Measurements from ENCODE around the gene PYGB.

PYGB gene

DNA sequence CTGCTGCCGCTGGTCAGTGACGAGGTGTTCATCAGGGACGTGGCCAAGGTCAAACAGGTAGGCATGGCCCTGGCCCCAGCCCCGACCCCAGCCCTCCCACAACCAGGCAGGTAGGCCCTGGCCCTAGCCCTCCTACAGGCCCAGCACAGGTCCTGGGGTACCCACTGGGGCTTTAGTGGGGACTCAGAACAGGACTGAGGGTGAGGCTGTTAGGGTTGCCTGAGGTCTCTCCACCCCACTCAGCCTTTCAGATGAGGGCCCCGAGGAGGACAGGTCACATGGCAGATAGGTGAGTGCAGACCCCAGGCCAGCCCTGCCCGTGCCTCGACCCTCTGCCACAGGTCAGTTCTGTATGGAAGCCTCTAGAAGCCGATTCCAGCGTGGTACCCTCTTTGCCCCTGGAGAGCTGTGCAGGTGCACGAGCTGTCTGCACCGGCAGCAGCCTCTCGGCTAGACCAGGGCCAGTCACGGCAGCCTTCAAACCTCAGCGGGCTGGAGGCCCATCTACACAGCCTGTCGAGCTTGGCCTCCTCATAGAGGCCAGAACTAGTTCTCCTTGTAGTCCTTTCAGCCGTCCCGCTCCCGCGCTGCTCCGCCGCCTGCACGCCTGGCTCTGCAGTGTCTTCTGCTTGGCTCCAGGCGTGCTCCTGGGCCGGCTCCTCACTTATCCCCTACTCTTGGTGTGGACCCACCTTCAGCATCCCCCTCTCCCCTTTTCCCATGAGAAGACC, 35.5 kb downstream of the PYGB start:
- no peak for DNase-seq (ENCODE audit: low spot score)

GRCh38 chr20:25284131-25284601, 36.3 kb downstream of the PYGB start:
- DNase-seq (ENCODE audit: low spot score), result no peak

GRCh38 chr20:25285091-25285647, 37.3 kb downstream of the PYGB start:
- DNase-seq (ENCODE audit: low spot score), result no peak

DNA sequence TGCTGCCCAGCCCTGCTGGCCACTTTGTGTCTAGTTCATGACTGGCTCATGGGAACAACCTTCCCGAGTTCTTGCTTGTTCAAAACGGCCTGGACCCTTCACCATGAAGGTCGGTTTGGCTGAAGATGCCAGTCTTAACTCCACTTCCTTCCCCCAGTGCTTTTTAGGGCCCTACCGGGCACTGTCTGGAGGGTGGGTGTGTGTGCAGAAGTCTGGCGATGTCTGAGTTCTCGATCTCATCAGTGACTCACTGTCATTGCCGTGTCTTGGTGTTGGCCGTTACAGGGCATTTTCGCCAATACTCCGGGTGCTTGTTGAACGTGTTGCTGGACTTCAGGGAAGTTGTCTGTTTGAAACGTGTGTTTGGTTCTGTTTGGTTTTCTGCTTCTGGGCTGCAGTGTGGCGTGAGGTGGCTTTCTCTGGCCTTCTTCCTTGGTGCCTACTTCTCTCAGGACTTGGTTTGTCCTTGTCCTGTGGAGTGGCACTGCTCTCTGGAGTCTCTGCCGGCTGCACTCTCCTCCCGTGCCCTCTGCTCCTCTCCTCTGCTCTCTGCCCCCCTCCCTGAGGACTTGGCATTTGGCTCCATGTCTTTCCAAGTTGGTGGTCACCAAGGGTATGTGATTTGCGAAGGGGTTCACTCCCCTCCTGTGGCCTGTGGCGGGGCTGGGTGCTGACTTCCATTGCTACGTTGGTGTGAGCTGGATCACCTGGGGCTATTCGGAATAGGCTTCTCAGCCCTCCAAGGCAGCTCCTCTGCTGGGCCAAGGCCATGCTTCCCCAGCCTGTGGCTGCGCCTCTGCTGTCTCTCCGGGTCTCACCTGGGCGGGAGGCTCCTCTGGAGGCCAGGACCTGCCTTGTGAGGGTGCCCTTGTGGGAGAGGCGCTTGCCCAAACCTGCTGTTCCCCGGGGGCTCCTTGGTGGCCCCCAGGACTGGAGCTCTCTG, 38.2 kb downstream of the PYGB start:
- DNase-seq (ENCODE audit: low spot score), result no peak

DNA sequence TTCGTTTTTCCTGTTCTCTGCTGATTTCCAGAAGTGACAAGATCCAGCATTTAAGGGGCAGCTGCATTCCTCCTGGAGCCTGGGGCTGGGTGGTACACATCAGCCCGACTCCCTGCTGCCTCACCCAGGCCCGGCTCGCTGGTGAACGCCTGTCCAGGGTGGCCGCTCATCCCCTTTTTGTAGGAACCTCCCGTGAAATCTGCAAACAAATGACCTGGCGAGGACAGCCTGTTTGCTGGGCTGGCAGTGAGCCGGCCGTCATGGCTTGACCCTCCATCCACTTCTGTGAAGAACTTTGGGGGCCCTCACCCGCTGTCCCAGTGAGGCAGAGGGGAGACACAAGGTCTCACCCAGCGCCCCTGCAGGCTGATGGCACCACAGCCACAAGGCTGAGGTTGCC, 39.0 kb downstream of the PYGB start:
- no peak for DNase-seq (ENCODE audit: low spot score)

- DNase-seq (ENCODE audit: low spot score), result no peak
Observed at GRCh38 chr20:25287631-25288290, 39.9 kb downstream of the PYGB start.

DNA sequence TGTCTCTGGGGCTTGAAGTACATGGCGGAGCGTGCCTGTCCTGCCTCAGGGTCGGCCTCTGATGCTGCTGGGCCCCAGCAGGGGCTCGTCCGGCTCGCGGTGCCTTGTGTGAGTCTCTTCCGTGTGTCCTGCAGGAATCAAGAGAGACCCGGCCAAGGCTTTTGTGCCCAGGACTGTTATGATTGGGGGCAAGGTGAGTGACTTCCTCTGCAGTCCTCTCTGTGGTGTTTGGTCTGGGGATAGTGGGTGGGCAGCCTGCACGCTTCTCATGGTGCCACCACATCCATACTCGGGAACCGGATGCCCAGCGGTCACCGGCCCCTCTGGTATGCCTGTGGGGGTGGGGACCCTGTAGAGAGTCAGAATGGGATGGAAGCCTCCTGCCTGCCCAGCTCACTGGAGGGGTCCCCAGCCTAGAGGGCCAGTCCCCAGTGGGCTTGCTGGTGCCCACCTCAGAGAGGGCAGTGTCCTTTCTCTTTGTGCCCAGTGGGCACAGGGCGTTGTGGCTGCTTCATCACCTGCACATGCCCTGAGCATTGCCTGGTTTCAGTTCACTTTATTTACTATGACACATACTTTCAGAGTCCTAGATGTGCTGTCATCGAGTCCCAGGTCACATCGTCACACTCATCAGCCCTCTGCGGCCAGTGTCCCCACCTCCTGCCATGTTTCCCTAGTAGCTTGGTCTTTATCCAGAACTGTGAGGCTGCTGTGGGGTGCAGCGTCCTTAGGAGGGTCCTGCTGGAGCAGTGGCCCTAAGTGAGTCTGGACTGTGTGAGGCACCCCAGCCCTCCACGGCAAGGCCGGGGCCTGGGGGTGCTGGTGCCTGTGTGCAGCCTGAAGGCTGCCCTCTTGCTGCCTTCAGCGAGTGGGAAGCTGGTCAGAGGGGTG, 40.7 kb downstream of the PYGB start:
- no peak for DNase-seq (ENCODE audit: low spot score)

DNA sequence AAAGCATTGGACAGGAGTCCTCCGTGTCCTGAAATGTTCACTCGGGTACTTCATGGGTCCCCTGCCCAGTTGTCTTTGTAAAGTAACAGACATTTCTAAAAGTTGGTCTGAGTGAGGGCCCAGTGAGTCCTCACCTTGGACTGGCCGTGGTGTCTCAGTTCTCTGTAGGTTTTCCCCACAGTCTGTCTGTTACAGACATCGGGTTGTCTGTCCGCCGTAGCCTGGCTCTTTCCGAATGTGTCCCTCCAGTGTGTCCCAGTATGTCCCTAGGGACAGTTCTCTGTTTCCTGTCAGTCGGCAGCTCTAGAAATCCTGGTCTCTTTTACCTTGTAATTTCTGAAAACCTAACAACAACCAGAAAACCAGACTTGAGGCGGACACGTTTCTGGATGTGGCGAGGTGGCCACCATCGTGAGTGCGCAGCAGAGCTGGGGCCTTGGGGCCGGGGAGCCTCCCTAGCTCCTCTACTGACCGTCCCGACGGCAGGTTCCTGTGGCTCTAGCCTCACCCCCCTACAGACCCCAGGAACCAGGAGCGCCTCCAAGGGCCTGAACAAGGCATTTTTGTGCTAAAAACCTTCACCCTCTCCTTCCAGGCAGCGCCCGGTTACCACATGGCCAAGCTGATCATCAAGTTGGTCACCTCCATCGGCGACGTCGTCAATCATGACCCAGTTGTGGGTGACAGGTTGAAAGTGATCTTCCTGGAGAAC, 42.2 kb downstream of the PYGB start:
- no peak for DNase-seq (ENCODE audit: low spot score)

- no peak for DNase-seq (ENCODE audit: low spot score)
Observed at GRCh38 chr20:25290646-25291431, 43.0 kb downstream of the PYGB start.

- DNase-seq (ENCODE audit: low spot score), result no peak
Observed at GRCh38 chr20:25291432-25292133, 43.7 kb downstream of the PYGB start.

- no peak for DNase-seq (ENCODE audit: low spot score)
Observed at GRCh38 chr20:25292176-25292891, 44.4 kb downstream of the PYGB start.

- no peak for DNase-seq (ENCODE audit: low spot score)
Observed at GRCh38 chr20:25293507-25293906, 45.6 kb downstream of the PYGB start.

- no peak for DNase-seq (ENCODE audit: low spot score)
Observed at GRCh38 chr20:25293910-25294458, 46.1 kb downstream of the PYGB start.

DNA sequence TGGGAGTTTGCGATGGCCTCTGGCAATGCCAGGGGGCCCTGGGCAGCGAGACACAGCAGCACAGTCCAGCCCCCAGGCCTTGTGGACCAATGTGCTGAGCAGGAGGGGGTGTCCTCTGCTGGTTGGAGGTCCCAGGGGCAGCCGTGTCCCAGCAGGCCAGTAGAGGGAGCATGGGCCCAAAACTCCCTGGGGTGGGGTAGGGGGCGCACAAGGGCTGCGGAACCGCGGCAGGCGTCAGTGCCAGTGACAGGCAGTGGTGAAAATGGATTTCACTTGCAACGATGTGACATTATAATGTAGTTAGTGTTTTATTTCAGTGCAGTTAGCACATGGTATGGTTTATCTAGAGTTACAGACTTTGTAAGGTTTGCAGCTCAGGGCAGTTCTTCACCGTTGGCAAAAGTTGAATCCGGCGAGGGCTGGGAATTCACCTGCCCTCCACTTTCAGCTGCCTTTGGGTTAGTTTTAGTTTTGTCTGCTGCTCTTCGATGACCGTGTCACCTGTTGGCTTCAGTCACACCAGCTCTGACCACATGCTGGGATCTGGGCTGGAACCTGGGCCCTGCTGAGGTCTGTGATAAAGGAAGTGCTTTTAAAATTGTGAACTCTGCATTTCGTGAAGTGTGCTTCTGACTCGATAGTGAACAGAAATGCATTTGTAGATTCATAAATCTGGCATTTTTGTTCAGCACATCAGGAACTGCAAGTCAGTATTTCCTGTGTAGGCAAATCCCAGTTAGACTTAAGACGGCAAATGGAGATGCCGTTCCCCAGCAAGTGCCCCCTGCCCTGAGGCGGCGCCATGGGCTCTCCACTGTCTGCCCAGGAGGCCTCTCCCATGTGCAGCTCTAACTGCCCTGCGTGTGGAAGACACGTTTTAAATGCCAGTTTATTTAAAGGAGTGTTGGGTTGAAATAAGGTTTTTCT, 46.8 kb downstream of the PYGB start:
- DNase-seq (ENCODE audit: low spot score), result peak; percentile 98

DNA sequence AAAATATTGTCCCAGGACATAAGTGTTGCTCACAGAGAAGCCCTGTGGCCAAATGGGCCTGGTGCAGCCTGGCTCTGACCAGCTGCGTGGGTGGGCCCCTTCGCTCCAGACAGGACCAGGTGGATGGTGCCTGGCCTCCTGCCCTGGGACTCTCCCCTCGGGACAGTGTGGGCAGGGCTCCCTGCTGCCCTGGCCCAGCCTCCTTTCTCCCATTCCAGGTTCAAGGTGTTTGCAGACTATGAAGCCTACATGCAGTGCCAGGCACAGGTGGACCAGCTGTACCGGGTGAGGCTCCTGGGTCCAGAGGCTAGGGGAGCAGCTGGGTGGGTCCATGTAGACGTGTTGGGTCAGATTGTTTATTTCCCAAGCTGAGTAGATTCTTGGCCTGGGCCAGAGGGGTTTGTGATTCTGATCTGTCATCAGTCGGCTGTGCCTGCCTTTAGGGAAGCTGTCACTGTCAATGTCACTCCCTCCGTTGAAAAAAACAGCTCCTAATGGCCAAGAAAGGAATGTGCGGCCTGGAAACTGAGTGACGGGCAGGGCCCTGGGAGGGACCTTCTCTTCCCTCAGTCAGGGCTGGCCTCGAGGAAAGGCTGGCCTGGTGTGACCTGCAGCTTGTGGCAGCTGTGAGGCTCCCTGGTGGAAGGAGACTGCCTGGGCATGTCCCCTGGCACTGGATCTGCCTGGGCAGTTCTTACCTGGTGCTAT, 47.7 kb downstream of the PYGB start:
- no peak for DNase-seq (ENCODE audit: low spot score)
